ENCODE measurements around the gene DSE. TPM values are rescaled to one million over a fixed set of nuclear protein-coding genes. Genes with fewer than 3 reads are reported as not detected.
A peak's percentile ranks its signal among the peaks of the same experiment; 100 is the strongest.

DSE gene
- total RNA-seq, 4 donors from 2014 or later = 3.8 to 16.7 (median 9.2) TPM

- H3K4me1 ChIP-seq = no peaks in the 10 kb centered on the region
- H3K27ac ChIP-seq = no peak overlapping the region
- H3K36me3 ChIP-seq = no peaks in the 10 kb centered on the region
- H3K9me3 ChIP-seq = no peaks in the 10 kb centered on the region
- TF ChIP-seq CTCF (IDR thresholded peaks at IDR 0.05) = no peak
- no peak for TF ChIP-seq POLR2AphosphoS5 (IDR thresholded peaks at IDR 0.05)
- no peak for TF ChIP-seq POLR2A (IDR thresholded peaks at IDR 0.05)
- TF ChIP-seq EP300 (IDR thresholded peaks at IDR 0.05; ENCODE audit: low read depth) = no peak
- in situ Hi-C loops (cut with MboI; ENCODE audit: low pct_ligation_motif_present in 1 of 4, low pct_unique_long_range_greater_than_20kb in 1 of 4, low sequenced_read_pairs in 3 of 4) (no loop called here), intact Hi-C loops (cut with DNase I; ENCODE audit: low total_unique reads) (no loop called here)
- no peak overlapping the region for H3K4me3 ChIP-seq
- no peak for DNase-seq
- WGBS, 2 donors (ENCODE audit: low coverage in 1 of 2) = 68 to 69% methylated on average over 6 of the region's 6 CpGs
- H3K27me3 ChIP-seq = no peaks in the 10 kb centered on the region
These were observed 68.1 kb downstream of the DSE start for GRCh38 chr6:116438590-116439448.

- H3K4me3 ChIP-seq = no peak overlapping the region
- no peak overlapping the region for H3K27ac ChIP-seq
- TF ChIP-seq POLR2A (IDR thresholded peaks at IDR 0.05) (no peak), EP300 (IDR thresholded peaks at IDR 0.05; ENCODE audit: low read depth) (no peak), POLR2AphosphoS5 (IDR thresholded peaks at IDR 0.05) (no peak), CTCF (IDR thresholded peaks at IDR 0.05) (no peak)
- no peaks in the 10 kb centered on the region for H3K4me1 ChIP-seq
- DNase-seq = no peak
- WGBS, 2 donors (ENCODE audit: low coverage in 1 of 2) = 80 to 82% methylated on average over 1 of the region's 1 CpG
- intact Hi-C loops (cut with DNase I; ENCODE audit: low total_unique reads) (no loop called here), in situ Hi-C loops (cut with MboI; ENCODE audit: low pct_ligation_motif_present in 1 of 4, low pct_unique_long_range_greater_than_20kb in 1 of 4, low sequenced_read_pairs in 3 of 4) (no loop called here)
- no peaks in the 10 kb centered on the region for H3K9me3 ChIP-seq
- no peaks in the 10 kb centered on the region for H3K36me3 ChIP-seq
- H3K27me3 ChIP-seq = no peaks in the 10 kb centered on the region
These were observed 68.8 kb downstream of the DSE start for GRCh38 chr6:116439522-116440051.

GRCh38 chr6:116443105-116443504 is 72.4 kb downstream of the DSE start:
- Histone ChIP-seq H3K9me3 (no peaks in the 10 kb centered on the region), H3K27ac (no peak overlapping the region), H3K4me3 (no peak overlapping the region), H3K36me3 (no peaks in the 10 kb centered on the region), H3K4me1 (peaks cover 0 to 9% (median 3%) of the 10 kb centered on the region in 4 donors), H3K27me3 (no peaks in the 10 kb centered on the region)
- in situ Hi-C loops (cut with MboI; ENCODE audit: low pct_ligation_motif_present in 1 of 4, low pct_unique_long_range_greater_than_20kb in 1 of 4, low sequenced_read_pairs in 3 of 4) = no loop called here
- 92 to 98% methylated on average over 2 of the region's 2 CpGs for WGBS, 2 donors (ENCODE audit: low coverage in 1 of 2)
- TF ChIP-seq CTCF (IDR thresholded peaks at IDR 0.05) = no peak
- TF ChIP-seq POLR2A (IDR thresholded peaks at IDR 0.05) = no peak
- TF ChIP-seq EP300 (IDR thresholded peaks at IDR 0.05; ENCODE audit: low read depth) = no peak
- intact Hi-C loops (cut with DNase I; ENCODE audit: low total_unique reads) = no loop called here
- no peak for DNase-seq

- in situ Hi-C loops (cut with MboI; ENCODE audit: low pct_ligation_motif_present in 1 of 4, low pct_unique_long_range_greater_than_20kb in 1 of 4, low sequenced_read_pairs in 3 of 4) (no loop called here), intact Hi-C loops (cut with DNase I; ENCODE audit: low total_unique reads) (no loop called here)
- TF ChIP-seq EP300 (IDR thresholded peaks at IDR 0.05; ENCODE audit: low read depth) (no peak), CTCF (IDR thresholded peaks at IDR 0.05) (peak; percentile 28 to 41 (median 34)), POLR2AphosphoS5 (IDR thresholded peaks at IDR 0.05) (no peak), POLR2A (IDR thresholded peaks at IDR 0.05) (no peak)
- H3K36me3 ChIP-seq = no peaks in the 10 kb centered on the region
- no peak overlapping the region for H3K4me3 ChIP-seq
- 19 to 35% methylated on average over 2 to 3 of the region's 3 CpGs for WGBS, 2 donors (ENCODE audit: low coverage in 1 of 2)
- H3K9me3 ChIP-seq = no peaks in the 10 kb centered on the region
- no peak overlapping the region for H3K27ac ChIP-seq
- peaks cover 0 to 9% (median 3%) of the 10 kb centered on the region in 4 donors for H3K4me1 ChIP-seq
- no peak for DNase-seq
- H3K27me3 ChIP-seq = no peaks in the 10 kb centered on the region
These were observed 73.3 kb downstream of the DSE start for GRCh38 chr6:116444092-116444491.
